Umbilical cord (tissue), 2 donors: ENCODE results near the gene GABBR1. TPM values are rescaled to one million over a fixed set of nuclear protein-coding genes. Genes with fewer than 3 reads are reported as not detected.
"Not testable (repeated sequence)": the region's sequence is repeated elsewhere in the genome, so short reads cannot be mapped to it uniquely, and the experiment has no call there.

ENCODE experiments used
- DNase-seq: peaks from one replicate; pipeline ENCODE4 v3.0.0-alpha.2; 2015; ENCODE audit warnings: low spot score
- total RNA-seq: library from RNA; depleted of rRNA; stranded (reverse); fragments of >200 nt; gene quantifications from one replicate; pipeline ENCODE4 v1.2.3, GENCODE V29; 2014; ENCODE audit warnings: low replicate concordance; ENCODE audit not compliant: insufficient read depth

The GABBR1 gene
- 32.0 TPM for total RNA-seq

DNA sequence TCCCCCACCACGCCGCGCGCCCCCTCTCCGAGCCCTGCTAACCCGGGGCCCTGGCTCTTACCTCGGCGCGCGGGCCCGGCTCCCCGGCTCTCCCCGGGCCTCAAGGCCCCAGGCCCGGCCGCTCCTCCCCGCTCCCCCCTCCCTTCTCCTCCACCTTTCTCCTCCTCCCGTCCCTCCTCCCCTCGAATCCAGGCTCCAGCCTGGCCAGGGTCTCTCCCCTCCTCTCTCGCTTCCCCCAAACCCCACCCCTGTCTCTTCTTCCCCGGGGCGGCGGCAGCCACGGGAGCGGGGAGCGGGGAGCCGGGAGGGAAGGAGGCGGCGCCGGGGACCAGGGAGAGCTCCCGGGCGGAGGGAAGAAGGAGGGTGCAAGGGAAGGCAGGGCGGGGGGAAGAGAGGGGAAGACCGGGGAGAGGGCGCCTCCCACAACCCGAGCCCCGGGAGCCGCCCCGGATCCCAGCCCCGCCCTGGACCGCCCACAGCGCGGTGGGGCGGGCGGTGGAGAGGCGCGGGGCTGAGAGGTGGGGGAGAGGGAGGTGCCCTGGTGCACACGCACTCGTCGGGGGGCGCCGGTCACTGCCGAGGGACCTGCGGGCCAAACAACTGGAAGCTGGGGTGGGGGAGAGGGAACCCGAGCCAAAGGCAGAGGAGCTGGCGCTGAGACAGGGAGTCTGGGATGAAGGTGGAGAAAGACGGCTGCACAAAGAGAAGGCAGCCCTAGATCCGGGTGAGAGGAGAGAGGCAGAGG lies at the start of gene GABBR1:
GABBR1 (minus strand) TSS at position 395 of the 745 bp plus-strand sequence. CDS start 798 bp downstream, outside the sequence.
- DNase-seq = peak; percentile 98

- no peak for DNase-seq
These were observed 48.8 kb upstream of the GABBR1 start for GRCh38 chr6:29681811-29682210.

- DNase-seq = no peak
These were observed 47.9 kb upstream of the GABBR1 start, which contains the start of gene ZFP57 for GRCh38 chr6:29680904-29681303. TSS of gene ZFP57 (minus strand) at chr6:29681152. CDS start at chr6:29677003, 4,149 bp downstream.

DNA sequence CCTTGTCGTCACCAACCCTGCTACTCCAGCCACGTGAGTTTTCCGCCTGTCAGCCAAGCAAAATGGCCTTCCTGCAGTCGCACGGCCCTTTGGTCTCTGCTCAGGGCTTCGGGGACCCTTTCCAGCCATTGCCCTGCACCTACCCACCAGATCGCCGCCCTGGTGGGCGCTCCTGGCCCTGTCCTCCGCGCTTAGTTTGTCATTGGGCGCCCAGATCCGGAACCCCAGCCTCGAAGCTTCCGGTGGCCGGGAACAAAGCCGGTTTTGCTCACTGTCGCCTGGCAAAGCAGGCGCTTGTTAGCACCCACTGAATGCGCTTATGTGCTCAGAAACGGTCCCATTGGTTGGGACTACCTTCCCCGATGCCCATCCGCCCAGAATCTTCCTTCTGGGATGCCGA lies 47.4 kb upstream of the GABBR1 start:
- DNase-seq = no peak

- peak; percentile 3 for DNase-seq
These were observed 47.0 kb upstream of the GABBR1 start for GRCh38 chr6:29679962-29680361.

DNA sequence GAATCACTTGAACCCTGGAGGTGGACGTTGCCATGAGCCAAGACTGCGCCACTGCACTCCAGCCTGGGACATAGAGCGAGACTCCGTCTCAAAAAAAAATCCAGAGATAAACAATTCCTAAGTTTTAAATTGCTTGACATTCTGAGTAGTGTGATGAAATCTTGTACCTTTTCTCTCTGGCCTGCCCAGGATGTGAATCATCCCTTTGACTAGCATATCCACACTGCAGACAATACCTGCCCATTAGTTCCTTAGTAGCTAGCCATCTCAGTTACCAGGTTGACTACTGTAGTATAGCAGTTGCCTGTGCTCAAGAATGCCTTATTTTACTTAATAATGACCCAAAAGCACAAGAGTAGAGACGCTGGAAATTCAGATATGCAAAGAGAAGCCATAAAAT lies 45.1 kb upstream of the GABBR1 start:
- DNase-seq = no peak

- no peak for DNase-seq
These were observed 44.1 kb upstream of the GABBR1 start for GRCh38 chr6:29676981-29677601.

DNA sequence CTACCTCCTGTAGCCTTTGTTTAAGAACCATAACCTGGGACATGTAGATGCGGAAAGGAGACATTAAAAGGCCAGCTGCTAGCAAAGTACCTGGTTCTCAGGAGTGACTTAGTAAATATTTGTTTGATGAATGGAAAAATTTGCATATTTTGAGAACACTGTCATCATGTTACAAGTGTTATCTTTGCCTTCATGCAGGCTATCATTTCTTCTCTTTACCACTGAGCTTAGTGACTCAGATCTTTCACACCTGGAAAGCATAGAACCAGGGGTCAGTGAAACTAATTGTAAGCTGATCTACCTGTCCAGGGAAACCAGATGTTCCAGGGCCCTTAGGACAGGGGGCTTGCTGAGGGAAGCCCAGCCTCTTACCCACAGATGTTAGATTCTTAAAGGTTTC lies 42.6 kb upstream of the GABBR1 start:
- no peak for DNase-seq

- DNase-seq = no peak
These were observed 41.0 kb upstream of the GABBR1 start for GRCh38 chr6:29674008-29674407.

GRCh38 chr6:29673161-29673560 lies 40.2 kb upstream of the GABBR1 start:
- DNase-seq = no peak

DNA sequence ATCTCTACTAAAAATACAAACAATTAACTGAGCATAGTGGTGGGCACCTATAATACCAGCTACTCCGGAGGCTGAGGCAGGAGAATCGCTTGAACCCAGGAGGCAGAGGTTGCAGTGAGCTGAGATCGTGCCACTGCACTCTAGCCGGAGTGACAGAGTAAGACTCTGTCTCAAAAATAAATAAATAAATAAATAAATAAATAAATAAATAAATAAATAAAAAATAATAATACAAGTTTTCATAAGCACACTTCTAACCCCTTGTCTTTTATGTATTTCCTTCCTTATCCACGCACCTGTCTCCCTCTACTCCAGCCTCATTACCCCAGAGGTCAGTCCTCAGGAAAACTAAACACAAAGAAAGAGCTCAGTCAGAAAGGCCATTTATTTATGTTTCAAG lies 39.1 kb upstream of the GABBR1 start:
- DNase-seq = not testable (repeated sequence)

- no peak for DNase-seq
These were observed 38.0 kb upstream of the GABBR1 start for GRCh38 chr6:29671026-29671425.

DNA sequence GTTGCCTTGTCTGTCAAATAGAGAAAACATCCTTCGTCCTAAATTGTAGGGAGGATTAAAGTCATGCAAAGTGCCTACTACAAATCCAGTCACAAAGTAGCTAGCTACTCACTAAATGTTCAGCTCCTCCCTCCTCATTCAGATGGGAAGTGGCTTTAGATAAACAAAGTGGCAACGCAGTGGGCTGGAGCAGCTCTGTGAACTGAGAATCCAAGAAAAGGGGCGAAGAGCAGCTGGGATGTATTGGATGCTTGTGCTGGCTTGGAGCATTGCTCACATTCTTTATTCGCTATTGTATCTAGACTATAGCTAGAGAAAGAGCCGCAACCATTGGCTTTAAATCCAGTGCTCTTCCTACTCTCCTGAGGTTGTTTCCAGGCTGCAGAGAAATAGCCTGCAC lies 34.2 kb upstream of the GABBR1 start:
- no peak for DNase-seq

- DNase-seq = no peak
These were observed 33.8 kb upstream of the GABBR1 start for GRCh38 chr6:29666826-29667130.

DNA sequence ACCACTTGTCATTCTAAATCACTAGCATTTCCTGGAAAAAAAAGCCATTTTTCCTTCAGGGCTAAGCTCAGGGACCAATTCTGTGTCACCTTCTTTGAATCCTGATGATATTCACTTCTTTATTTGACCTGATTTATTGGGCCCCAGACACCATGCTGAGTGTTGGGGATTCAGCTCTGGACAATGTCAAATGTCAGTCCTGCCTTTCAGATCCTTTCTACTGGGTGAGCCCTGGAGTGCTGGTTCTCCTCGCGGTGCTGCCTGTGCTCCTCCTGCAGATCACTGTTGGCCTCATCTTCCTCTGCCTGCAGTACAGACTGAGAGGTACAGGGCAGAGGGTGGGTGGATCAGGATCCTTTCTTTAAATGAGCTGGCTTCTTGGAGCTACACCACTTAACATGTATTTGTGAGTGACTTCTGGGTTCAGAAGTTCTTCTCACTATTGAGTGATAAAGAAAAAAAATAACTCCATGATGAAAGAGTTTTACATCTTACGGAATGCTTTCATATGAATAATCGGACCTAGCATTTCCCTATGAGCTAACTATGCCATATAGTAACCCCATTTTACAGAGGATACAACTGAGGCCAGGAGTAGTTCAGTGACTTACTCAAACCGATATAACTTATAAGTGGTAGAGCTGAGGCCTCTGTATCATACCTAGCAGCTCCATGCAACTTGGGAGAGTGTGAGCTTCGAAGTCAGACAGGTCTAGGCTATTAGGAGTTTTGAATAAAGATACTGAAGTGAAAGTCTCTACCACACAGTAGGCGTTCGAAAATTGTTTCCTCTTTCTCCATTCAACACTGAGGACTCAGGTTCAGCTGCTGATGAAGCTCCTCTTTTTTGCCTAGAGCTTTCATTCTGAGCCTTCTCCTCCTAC lies 33.2 kb upstream of the GABBR1 start:
- peak; percentile 6 for DNase-seq

- peak; percentile 18 for DNase-seq
These were observed 30.5 kb upstream of the GABBR1 start for GRCh38 chr6:29663300-29664042.

DNA sequence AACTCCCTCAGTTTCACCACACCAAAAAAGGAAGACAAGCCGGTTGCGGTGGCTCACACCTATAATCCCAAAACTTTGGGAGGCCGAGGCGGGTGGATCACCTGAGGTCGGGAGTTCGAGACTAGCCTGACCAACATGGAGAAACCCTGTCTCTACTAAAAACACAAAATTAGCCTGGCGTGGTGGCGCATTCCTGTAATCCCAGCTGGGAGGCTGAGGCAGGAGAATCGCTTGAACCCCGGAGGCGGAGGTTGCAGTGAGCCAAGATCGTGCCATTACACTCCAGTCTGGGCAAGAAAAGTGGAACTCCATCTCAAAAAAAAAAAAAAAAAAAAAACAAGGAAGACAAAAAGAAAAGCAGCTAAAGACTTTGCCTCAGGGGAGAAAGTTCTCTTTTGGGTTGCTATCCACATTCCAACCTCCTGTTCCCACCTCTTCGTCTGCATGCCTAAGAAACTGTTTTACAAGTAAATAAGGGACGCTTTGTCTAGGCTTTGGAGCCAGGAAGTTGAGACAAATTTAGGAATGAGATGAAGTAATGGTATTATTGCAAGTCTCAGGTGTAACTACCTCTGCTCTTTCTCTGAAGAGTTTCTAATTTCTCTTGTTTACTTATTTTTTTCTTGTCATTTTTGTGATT lies 28.6 kb upstream of the GABBR1 start:
- DNase-seq = peak; percentile 24

DNA sequence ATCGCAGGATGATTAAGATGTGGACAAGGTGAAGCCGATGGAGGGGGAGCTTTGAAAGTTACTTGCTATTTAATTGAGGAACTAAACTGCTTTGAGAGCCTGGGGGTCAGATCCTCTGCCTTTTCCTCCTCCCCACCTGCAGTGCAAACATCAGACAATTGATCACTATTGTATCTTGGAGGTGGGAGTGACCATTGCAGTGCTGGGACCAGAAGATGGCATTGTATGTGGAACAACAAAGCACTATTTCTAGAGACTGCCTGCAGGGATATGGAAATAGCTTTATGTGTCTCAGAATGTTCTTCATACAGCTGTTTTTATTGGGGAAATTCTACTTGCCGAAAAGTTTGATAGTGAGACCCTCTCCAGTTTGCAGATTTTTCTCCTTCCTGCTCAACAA lies 28.1 kb upstream of the GABBR1 start:
- DNase-seq = no peak

GRCh38 chr6:29656798-29657197 lies 23.8 kb upstream of the GABBR1 start, which contains the start of gene MOG:
TSS of gene MOG (plus strand) at chr6:29657092. CDS start at chr6:29657210, 118 bp downstream.
- DNase-seq = no peak

GRCh38 chr6:29656157-29656556 lies 23.2 kb upstream of the GABBR1 start:
- no peak for DNase-seq

GRCh38 chr6:29655658-29656057 lies 22.7 kb upstream of the GABBR1 start:
- no peak for DNase-seq
